Measurements from ENCODE around the gene AGAP1. TPM values are rescaled to one million over a fixed set of nuclear protein-coding genes. Genes with fewer than 3 reads are reported as not detected.

The AGAP1 gene
- total RNA-seq, 1 donor from 2014 or later: 17.5 TPM

- DNase-seq (ENCODE audit: low read depth): no peak
- H3K4me3 ChIP-seq (ENCODE audit: low read depth, low read length): no peak overlapping the region
- no peak for TF ChIP-seq CTCF (conservative IDR thresholded peaks at IDR 0.05; ENCODE audit: low read depth, low read length)
These were observed 615.6 kb downstream of the AGAP1 start for GRCh38 chr2:236109473-236109872.

- no peak for TF ChIP-seq CTCF (conservative IDR thresholded peaks at IDR 0.05; ENCODE audit: low read depth, low read length)
- H3K4me3 ChIP-seq (ENCODE audit: low read depth, low read length): no peak overlapping the region
- no peak for DNase-seq (ENCODE audit: low read depth)
These were observed 618.6 kb downstream of the AGAP1 start for GRCh38 chr2:236112466-236112865.

- TF ChIP-seq CTCF (conservative IDR thresholded peaks at IDR 0.05; ENCODE audit: low read depth, low read length): no peak
- H3K4me3 ChIP-seq (ENCODE audit: low read depth, low read length): no peak overlapping the region
- DNase-seq (ENCODE audit: low read depth): no peak
These were observed 619.6 kb downstream of the AGAP1 start for GRCh38 chr2:236113425-236113824.

- no peak overlapping the region for H3K4me3 ChIP-seq (ENCODE audit: low read depth, low read length)
- no peak for TF ChIP-seq CTCF (conservative IDR thresholded peaks at IDR 0.05; ENCODE audit: low read depth, low read length)
- no peak for DNase-seq (ENCODE audit: low read depth)
These were observed 620.1 kb downstream of the AGAP1 start for GRCh38 chr2:236113948-236114347.

GRCh38 chr2:236114959-236115358 is 621.1 kb downstream of the AGAP1 start:
- H3K4me3 ChIP-seq (ENCODE audit: low read depth, low read length): no peak overlapping the region
- DNase-seq (ENCODE audit: low read depth): no peak
- TF ChIP-seq CTCF (conservative IDR thresholded peaks at IDR 0.05; ENCODE audit: low read depth, low read length): no peak

- no peak for TF ChIP-seq CTCF (conservative IDR thresholded peaks at IDR 0.05; ENCODE audit: low read depth, low read length)
- no peak for DNase-seq (ENCODE audit: low read depth)
- no peak overlapping the region for H3K4me3 ChIP-seq (ENCODE audit: low read depth, low read length)
These were observed 623.6 kb downstream of the AGAP1 start for GRCh38 chr2:236117401-236117800.

GRCh38 chr2:236117861-236118269 is 624.0 kb downstream of the AGAP1 start:
- no peak for TF ChIP-seq CTCF (conservative IDR thresholded peaks at IDR 0.05; ENCODE audit: low read depth, low read length)
- DNase-seq (ENCODE audit: low read depth): no peak
- no peak overlapping the region for H3K4me3 ChIP-seq (ENCODE audit: low read depth, low read length)

Data from epithelial cell of proximal tubule (primary cell).